Measurements from ENCODE around the gene SLC25A43.
A peak's percentile ranks its signal among the peaks of the same experiment; 100 is the strongest.

SLC25A43 gene

GRCh38 chrX:119402588-119402987 lies 3.5 kb downstream of the SLC25A43 start:
- Histone ChIP-seq H3K79me2 (ENCODE audit: control insufficient read depth, insufficient read depth, low read length, poor library complexity) (peaks cover 3% of the 10 kb centered on the region), H3K4me1 (ENCODE audit: control insufficient read depth in 1 of 2, insufficient read depth in 2 of 2, low read length in 2 of 2) (peaks cover 2 to 6% of the 10 kb centered on the region in 2 experiments), H3K79me1 (ENCODE audit: low read length) (peaks cover 3% of the 10 kb centered on the region), H3K36me3 (ENCODE audit: control insufficient read depth in 1 of 2, insufficient read depth in 2 of 2, low read length in 2 of 2) (no peaks in the 10 kb centered on the region), H3K27ac (ENCODE audit: low read depth, low read length) (no peak overlapping the region), H3K4me2 (ENCODE audit: low read length) (no peak overlapping the region), H2BK120ac (ENCODE audit: insufficient read depth, low read length, poor library complexity) (no peak overlapping the region), H3K9ac (ENCODE audit: low read length) (no peak overlapping the region), H3K4ac (ENCODE audit: low read depth, low read length) (no peak overlapping the region), H3K14ac (ENCODE audit: low read length) (no peak overlapping the region), H4K91ac (ENCODE audit: low read depth, low read length) (no peak overlapping the region), H3K23ac (ENCODE audit: low read length) (no peak overlapping the region), H3K27me3 (ENCODE audit: insufficient read depth, low read length) (no peaks in the 10 kb centered on the region), H3K18ac (ENCODE audit: low read length) (no peak overlapping the region), H2AFZ (ENCODE audit: insufficient read depth, low read length, poor library complexity) (no peak overlapping the region), H3K4me3 (ENCODE audit: low read depth, low read length) (no peak overlapping the region), H2BK5ac (ENCODE audit: low read depth, low read length, poor library complexity) (no peak overlapping the region), H2BK12ac (ENCODE audit: low read length) (no peak overlapping the region), H2AK5ac (ENCODE audit: low read length) (no peak overlapping the region), H4K12ac (ENCODE audit: low read depth, low read length) (no peak overlapping the region), H3K9me3 (ENCODE audit: insufficient read depth, low read depth, low read length) (no peaks in the 10 kb centered on the region), H4K8ac (ENCODE audit: low read depth, low read length) (no peak overlapping the region)
- WGBS (ENCODE audit: extremely low coverage, insufficient coverage, insufficient read length), result no CpG with 5 or more reads among the region's 4 CpGs
- DNase-seq, result no peak

DNA sequence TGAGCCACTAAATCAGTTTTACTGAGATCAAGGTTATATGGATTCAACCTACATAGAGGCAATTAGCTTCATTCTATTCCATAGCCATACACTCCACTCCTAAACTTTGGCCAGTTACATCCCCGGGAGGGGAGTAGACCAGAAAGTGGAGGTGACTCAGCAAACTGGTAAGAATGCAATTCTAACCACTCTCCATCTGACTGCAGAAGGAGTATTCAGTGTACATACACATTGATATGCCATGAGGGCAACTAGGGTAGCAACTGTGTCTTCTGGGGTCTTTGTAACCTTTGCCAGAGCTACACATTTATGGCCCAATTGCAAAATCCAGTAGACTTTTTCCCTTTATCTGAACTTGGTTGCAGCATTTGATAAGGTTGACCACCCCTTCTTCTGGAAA lies 7.6 kb downstream of the SLC25A43 start:
- Histone ChIP-seq H3K9ac (ENCODE audit: low read length) (no peak overlapping the region), H2BK12ac (ENCODE audit: low read length) (no peak overlapping the region), H4K8ac (ENCODE audit: low read depth, low read length) (no peak overlapping the region), H2AK5ac (ENCODE audit: low read length) (no peak overlapping the region), H3K23ac (ENCODE audit: low read length) (no peak overlapping the region), H4K91ac (ENCODE audit: low read depth, low read length) (no peak overlapping the region), H3K79me2 (ENCODE audit: control insufficient read depth, insufficient read depth, low read length, poor library complexity) (no peaks in the 10 kb centered on the region), H3K4ac (ENCODE audit: low read depth, low read length) (no peak overlapping the region), H3K79me1 (ENCODE audit: low read length) (no peaks in the 10 kb centered on the region), H2AFZ (ENCODE audit: insufficient read depth, low read length, poor library complexity) (no peak overlapping the region), H3K14ac (ENCODE audit: low read length) (no peak overlapping the region), H2BK5ac (ENCODE audit: low read depth, low read length, poor library complexity) (no peak overlapping the region), H3K27ac (ENCODE audit: low read depth, low read length) (no peak overlapping the region), H4K12ac (ENCODE audit: low read depth, low read length) (no peak overlapping the region), H3K4me2 (ENCODE audit: low read length) (no peak overlapping the region), H3K9me3 (ENCODE audit: insufficient read depth, low read depth, low read length) (no peaks in the 10 kb centered on the region), H3K36me3 (ENCODE audit: control insufficient read depth in 1 of 2, insufficient read depth in 2 of 2, low read length in 2 of 2) (peaks cover 0 to 3% of the 10 kb centered on the region in 2 experiments), H3K27me3 (ENCODE audit: insufficient read depth, low read length) (no peaks in the 10 kb centered on the region), H3K18ac (ENCODE audit: low read length) (no peak overlapping the region), H3K4me1 (ENCODE audit: control insufficient read depth in 1 of 2, insufficient read depth in 2 of 2, low read length in 2 of 2) (peaks cover 0 to 3% of the 10 kb centered on the region in 2 experiments), H2BK120ac (ENCODE audit: insufficient read depth, low read length, poor library complexity) (no peak overlapping the region), H3K4me3 (ENCODE audit: low read depth, low read length) (no peak overlapping the region)
- no peak for DNase-seq
- WGBS (ENCODE audit: extremely low coverage, insufficient coverage, insufficient read length), result no CpG with 5 or more reads among the region's 1 CpG

GRCh38 chrX:119407681-119408080 lies 8.5 kb downstream of the SLC25A43 start:
- H3K36me3 ChIP-seq (ENCODE audit: control insufficient read depth in 1 of 2, insufficient read depth in 2 of 2, low read length in 2 of 2), result peaks cover 0 to 3% of the 10 kb centered on the region in 2 experiments
- DNase-seq, result no peak

GRCh38 chrX:119410027-119410819 lies 11.1 kb downstream of the SLC25A43 start:
- no CpG with 5 or more reads among the region's 15 CpGs for WGBS (ENCODE audit: extremely low coverage, insufficient coverage, insufficient read length)
- Histone ChIP-seq H3K18ac (ENCODE audit: low read length) (no peak overlapping the region), H2AFZ (ENCODE audit: insufficient read depth, low read length, poor library complexity) (no peak overlapping the region), H3K4me3 (ENCODE audit: low read depth, low read length) (no peak overlapping the region), H3K27ac (ENCODE audit: low read depth, low read length) (no peak overlapping the region), H4K91ac (ENCODE audit: low read depth, low read length) (no peak overlapping the region), H2BK5ac (ENCODE audit: low read depth, low read length, poor library complexity) (no peak overlapping the region), H3K79me1 (ENCODE audit: low read length) (no peaks in the 10 kb centered on the region), H3K14ac (ENCODE audit: low read length) (no peak overlapping the region), H3K4me2 (ENCODE audit: low read length) (no peak overlapping the region), H2BK120ac (ENCODE audit: insufficient read depth, low read length, poor library complexity) (no peak overlapping the region), H4K12ac (ENCODE audit: low read depth, low read length) (no peak overlapping the region), H3K36me3 (ENCODE audit: control insufficient read depth in 1 of 2, insufficient read depth in 2 of 2, low read length in 2 of 2) (peaks cover 0 to 3% of the 10 kb centered on the region in 2 experiments), H3K9me3 (ENCODE audit: insufficient read depth, low read depth, low read length) (no peaks in the 10 kb centered on the region), H2BK12ac (ENCODE audit: low read length) (no peak overlapping the region), H3K79me2 (ENCODE audit: control insufficient read depth, insufficient read depth, low read length, poor library complexity) (no peaks in the 10 kb centered on the region), H4K8ac (ENCODE audit: low read depth, low read length) (no peak overlapping the region), H3K9ac (ENCODE audit: low read length) (no peak overlapping the region), H3K27me3 (ENCODE audit: insufficient read depth, low read length) (no peaks in the 10 kb centered on the region), H3K4ac (ENCODE audit: low read depth, low read length) (no peak overlapping the region), H2AK5ac (ENCODE audit: low read length) (no peak overlapping the region), H3K4me1 (ENCODE audit: control insufficient read depth in 1 of 2, insufficient read depth in 2 of 2, low read length in 2 of 2) (peaks cover 0 to 3% of the 10 kb centered on the region in 2 experiments), H3K23ac (ENCODE audit: low read length) (no peak overlapping the region)
- DNase-seq, result peak; percentile 75 to 83

More at GRCh38 chrX:119407681-119408080, 8.5 kb downstream of the SLC25A43 start:
- Histone ChIP-seq H3K9ac (ENCODE audit: low read length) (no peak overlapping the region), H4K12ac (ENCODE audit: low read depth, low read length) (no peak overlapping the region), H3K27me3 (ENCODE audit: insufficient read depth, low read length) (no peaks in the 10 kb centered on the region), H2BK5ac (ENCODE audit: low read depth, low read length, poor library complexity) (no peak overlapping the region), H3K4ac (ENCODE audit: low read depth, low read length) (no peak overlapping the region), H3K79me1 (ENCODE audit: low read length) (no peaks in the 10 kb centered on the region), H3K79me2 (ENCODE audit: control insufficient read depth, insufficient read depth, low read length, poor library complexity) (no peaks in the 10 kb centered on the region), H4K8ac (ENCODE audit: low read depth, low read length) (no peak overlapping the region), H3K4me1 (ENCODE audit: control insufficient read depth in 1 of 2, insufficient read depth in 2 of 2, low read length in 2 of 2) (peaks cover 0 to 3% of the 10 kb centered on the region in 2 experiments), H3K27ac (ENCODE audit: low read depth, low read length) (no peak overlapping the region), H2AFZ (ENCODE audit: insufficient read depth, low read length, poor library complexity) (no peak overlapping the region), H3K4me2 (ENCODE audit: low read length) (no peak overlapping the region), H3K18ac (ENCODE audit: low read length) (no peak overlapping the region), H3K9me3 (ENCODE audit: insufficient read depth, low read depth, low read length) (no peaks in the 10 kb centered on the region), H3K4me3 (ENCODE audit: low read depth, low read length) (no peak overlapping the region), H4K91ac (ENCODE audit: low read depth, low read length) (no peak overlapping the region), H2BK120ac (ENCODE audit: insufficient read depth, low read length, poor library complexity) (no peak overlapping the region), H2BK12ac (ENCODE audit: low read length) (no peak overlapping the region), H2AK5ac (ENCODE audit: low read length) (no peak overlapping the region), H3K14ac (ENCODE audit: low read length) (no peak overlapping the region), H3K23ac (ENCODE audit: low read length) (no peak overlapping the region)
- no CpG with 5 or more reads among the region's 9 CpGs for WGBS (ENCODE audit: extremely low coverage, insufficient coverage, insufficient read length)
